ENCODE results near the gene PTH1R. TPM values are rescaled to one million over a fixed set of nuclear protein-coding genes. Genes with fewer than 3 reads are reported as not detected.

PTH1R gene
- total and polyA plus RNA-seq, 4 donors, result 11.2 to 29.7 (median 19.9) TPM

- Histone ChIP-seq H3K4me3 (no peak overlapping the region), H3K27ac (ENCODE audit: low read depth in 1 of 2, low read length in 1 of 2) (no peak overlapping the region), H3K27me3 (ENCODE audit: control insufficient read depth in 3 of 3, insufficient read depth in 3 of 3, low read length in 2 of 3) (no peaks in the 10 kb centered on the region), H3K9ac (ENCODE audit: insufficient read depth in 1 of 2, low read length in 2 of 2) (no peak overlapping the region), H3K36me3 (ENCODE audit: control insufficient read depth in 4 of 4, insufficient read depth in 4 of 4, low read length in 4 of 4) (no peaks in the 10 kb centered on the region), H3K4me1 (ENCODE audit: control insufficient read depth in 5 of 5, insufficient read depth in 5 of 5, low read length in 5 of 5) (peaks cover 0 to 31% (median 0%) of the 10 kb centered on the region in 5 donors), H3K9me3 (ENCODE audit: control insufficient read depth in 4 of 4, insufficient read depth in 3 of 4, low read length in 3 of 4) (no peaks in the 10 kb centered on the region)
- ATAC-seq (ENCODE audit: insufficient read depth, low FRiP score) (no peak), DNase-seq (peak in 1 of 3 donors; percentile 2)
- WGBS, 2 donors, result 95 to 96% methylated on average over 2 of the region's 2 CpGs
- TF ChIP-seq CTCF (IDR thresholded peaks at IDR 0.05; ENCODE audit: control extremely low read depth, extremely low read depth), result no peak
Measured at GRCh38 chr3:46852839-46853355, 24.6 kb upstream of the PTH1R start.

GRCh38 chr3:46853441-46854415, 23.8 kb upstream of the PTH1R start:
- H3K27ac ChIP-seq (ENCODE audit: low read depth in 1 of 2, low read length in 1 of 2), result no peak overlapping the region
- no peaks in the 10 kb centered on the region for H3K27me3 ChIP-seq (ENCODE audit: control insufficient read depth in 3 of 3, insufficient read depth in 3 of 3, low read length in 2 of 3)
- H3K9me3 ChIP-seq (ENCODE audit: control insufficient read depth in 4 of 4, insufficient read depth in 3 of 4, low read length in 3 of 4), result no peaks in the 10 kb centered on the region
- peak in 1 of 3 donors; percentile 9 for DNase-seq
- no peak overlapping the region for H3K4me3 ChIP-seq
- no peaks in the 10 kb centered on the region for H3K36me3 ChIP-seq (ENCODE audit: control insufficient read depth in 4 of 4, insufficient read depth in 4 of 4, low read length in 4 of 4)
- no peak for ATAC-seq (ENCODE audit: insufficient read depth, low FRiP score)
- H3K9ac ChIP-seq (ENCODE audit: insufficient read depth in 1 of 2, low read length in 2 of 2), result no peak overlapping the region
- 87 to 94% methylated on average over 15 of the region's 15 CpGs for WGBS, 2 donors
- no peak for TF ChIP-seq CTCF (IDR thresholded peaks at IDR 0.05; ENCODE audit: control extremely low read depth, extremely low read depth)
- H3K4me1 ChIP-seq (ENCODE audit: control insufficient read depth in 5 of 5, insufficient read depth in 5 of 5, low read length in 5 of 5), result peaks cover 0 to 24% (median 0%) of the 10 kb centered on the region in 5 donors

DNA sequence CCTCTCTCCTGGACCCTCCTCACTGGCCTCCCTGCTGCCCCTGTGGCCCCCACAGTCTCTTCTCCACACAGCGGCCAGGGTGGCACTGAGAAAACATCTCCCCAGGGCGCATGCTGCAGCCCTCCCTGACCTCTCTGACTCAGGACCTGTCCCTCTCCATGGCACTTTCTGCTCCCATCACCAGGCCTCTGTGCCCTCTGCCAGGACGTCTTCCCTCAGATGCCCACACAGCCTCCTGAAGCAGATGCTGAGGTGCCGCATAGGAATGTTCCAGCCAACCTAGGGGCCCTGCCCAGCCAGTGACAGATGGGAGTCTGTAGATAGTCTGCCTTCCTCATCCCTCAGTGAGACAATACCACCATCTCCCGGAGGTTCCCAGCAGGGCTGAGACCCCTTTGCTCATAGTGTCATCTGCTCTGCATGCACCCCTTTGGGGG, 22.9 kb upstream of the PTH1R start:
- no peak overlapping the region for H3K4me3 ChIP-seq
- TF ChIP-seq CTCF (IDR thresholded peaks at IDR 0.05; ENCODE audit: control extremely low read depth, extremely low read depth), result no peak
- DNase-seq (peak in 1 of 3 donors; percentile 1), ATAC-seq (ENCODE audit: insufficient read depth, low FRiP score) (no peak)
- peaks cover 0 to 16% (median 0%) of the 10 kb centered on the region in 5 donors for H3K4me1 ChIP-seq (ENCODE audit: control insufficient read depth in 5 of 5, insufficient read depth in 5 of 5, low read length in 5 of 5)
- no peaks in the 10 kb centered on the region for H3K27me3 ChIP-seq (ENCODE audit: control insufficient read depth in 3 of 3, insufficient read depth in 3 of 3, low read length in 2 of 3)
- no peaks in the 10 kb centered on the region for H3K36me3 ChIP-seq (ENCODE audit: control insufficient read depth in 4 of 4, insufficient read depth in 4 of 4, low read length in 4 of 4)
- no peak overlapping the region for H3K27ac ChIP-seq (ENCODE audit: low read depth in 1 of 2, low read length in 1 of 2)
- WGBS, 2 donors, result 86 to 90% methylated on average over 5 of the region's 5 CpGs
- H3K9me3 ChIP-seq (ENCODE audit: control insufficient read depth in 4 of 4, insufficient read depth in 3 of 4, low read length in 3 of 4), result no peaks in the 10 kb centered on the region
- no peak overlapping the region for H3K9ac ChIP-seq (ENCODE audit: insufficient read depth in 1 of 2, low read length in 2 of 2)
